Trophoblast cell (in vitro differentiated cells and primary cell): ENCODE results near the gene RBP3.

Experiments
- DNase-seq, 2 donors: peaks; one replicate each; pipeline ENCODE4 v3.0.0-alpha.2; 2016
- H2AFZ ChIP-seq: 2 replicates; pipeline ENCODE4 v1.6.1; 2013; ENCODE audit warnings: low read length, moderate library complexity, mild to moderate bottlenecking; ENCODE audit not compliant: insufficient read depth, poor library complexity
- H2AK5ac ChIP-seq: 2 replicates; pipeline ENCODE4 v1.6.1; 2013; ENCODE audit warnings: mild to moderate bottlenecking, low read length
- H2BK120ac ChIP-seq: 2 replicates; pipeline ENCODE4 v1.6.1; 2013; ENCODE audit warnings: low read length, mild to moderate bottlenecking, moderate library complexity; ENCODE audit not compliant: insufficient read depth, poor library complexity
- H2BK12ac ChIP-seq: 2 replicates; pipeline ENCODE4 v1.6.1; 2013; ENCODE audit warnings: mild to moderate bottlenecking, low read length, moderate library complexity
- H2BK5ac ChIP-seq: 2 replicates; pipeline ENCODE4 v1.6.1; 2013; ENCODE audit warnings: low read length, low read depth, moderate library complexity, mild to moderate bottlenecking; ENCODE audit not compliant: poor library complexity
- H3K14ac ChIP-seq: 2 replicates; pipeline ENCODE4 v1.6.1; 2013; ENCODE audit warnings: mild to moderate bottlenecking, low read length
- H3K18ac ChIP-seq: 2 replicates; pipeline ENCODE4 v1.6.1; 2013; ENCODE audit warnings: mild to moderate bottlenecking, low read length
- H3K23ac ChIP-seq: 2 replicates; pipeline ENCODE4 v1.6.1; 2013; ENCODE audit warnings: low read length
- H3K27ac ChIP-seq: 2 replicates; pipeline ENCODE4 v1.5.1; 2013; ENCODE audit warnings: low read depth, mild to moderate bottlenecking, inconsistent platforms, low read length, moderate library complexity
- H3K27me3 ChIP-seq: 2 replicates; pipeline ENCODE4 v1.6.1; 2013; ENCODE audit warnings: inconsistent platforms, mild to moderate bottlenecking, low read length, moderate library complexity; ENCODE audit not compliant: insufficient read depth
- H3K36me3 ChIP-seq, 2 experiments: 1 replicate in 1 of 2; 2 replicates in 1 of 2; pipeline ENCODE4 v1.6.1; 2013; ENCODE audit warnings: low read length in 2 of 2, mild to moderate bottlenecking in 2 of 2, moderate library complexity in 1 of 2; ENCODE audit not compliant: insufficient read depth in 2 of 2, control insufficient read depth in 1 of 2
- H3K4ac ChIP-seq: 2 replicates; pipeline ENCODE4 v1.6.1; 2013; ENCODE audit warnings: low read depth, mild to moderate bottlenecking, low read length, moderate library complexity
- H3K4me1 ChIP-seq, 2 experiments: 1 replicate in 1 of 2; 2 replicates in 1 of 2; pipeline ENCODE4 v1.6.1; 2013; ENCODE audit warnings: low read length in 2 of 2, mild to moderate bottlenecking in 2 of 2, moderate library complexity in 1 of 2; ENCODE audit not compliant: insufficient read depth in 2 of 2, control insufficient read depth in 1 of 2
- H3K4me2 ChIP-seq: 2 replicates; pipeline ENCODE4 v1.6.1; 2013; ENCODE audit warnings: inconsistent platforms, mild to moderate bottlenecking, low read length, moderate library complexity
- H3K4me3 ChIP-seq: 2 replicates; pipeline ENCODE4 v1.5.1; 2013; ENCODE audit warnings: mild to moderate bottlenecking, low read depth, low read length, inconsistent platforms
- H3K79me1 ChIP-seq: one replicate; pipeline ENCODE4 v1.6.1; 2013; ENCODE audit warnings: low read length
- H3K79me2 ChIP-seq: 2 replicates; pipeline ENCODE4 v1.6.1; 2013; ENCODE audit warnings: low read length, mild to moderate bottlenecking; ENCODE audit not compliant: control insufficient read depth, insufficient read depth, poor library complexity
- H3K9ac ChIP-seq: 2 replicates; pipeline ENCODE4 v1.6.1; 2013; ENCODE audit warnings: mild to moderate bottlenecking, low read length
- H3K9me3 ChIP-seq: 2 replicates; pipeline ENCODE4 v1.6.1; 2013; ENCODE audit warnings: low read depth, mild to moderate bottlenecking, control low read depth, inconsistent platforms, low read length; ENCODE audit not compliant: insufficient read depth
- H4K12ac ChIP-seq: 2 replicates; pipeline ENCODE4 v1.6.1; 2013; ENCODE audit warnings: low read depth, mild to moderate bottlenecking, low read length, moderate library complexity
- H4K8ac ChIP-seq: 2 replicates; pipeline ENCODE4 v1.6.1; 2013; ENCODE audit warnings: low read depth, mild to moderate bottlenecking, low read length, moderate library complexity
- H4K91ac ChIP-seq: one replicate; pipeline ENCODE4 v1.6.1; 2013; ENCODE audit warnings: low read depth, mild to moderate bottlenecking, low read length, moderate library complexity
- WGBS: extraction: QIAGEN DNeasy Blood & Tissue Kit; methylation state at CpG from one replicate; pipeline ENCODE4 v1.1.7; 2013; ENCODE audit warnings: missing lambda C conversion rate; ENCODE audit not compliant: insufficient read length, insufficient coverage; ENCODE audit errors: extremely low coverage; 5-methylcytosine and 5-hydroxymethylcytosine counted together

RBP3 gene

DNA sequence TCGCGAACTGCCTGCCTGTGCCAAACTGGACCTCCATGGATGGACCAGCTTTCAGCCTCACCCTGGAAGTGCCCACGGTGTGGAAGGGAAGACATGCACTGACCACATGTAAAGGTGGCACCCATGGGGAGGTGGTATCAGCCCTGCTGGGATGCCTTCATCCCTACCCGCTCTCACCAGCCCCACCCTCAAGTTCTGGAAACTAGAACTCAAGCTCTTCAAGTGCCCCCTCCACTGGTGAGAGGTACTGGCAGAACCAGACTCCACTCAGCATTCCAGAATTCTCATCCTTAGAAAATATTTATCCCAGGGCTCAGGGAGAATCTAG is 30.0 kb downstream of the RBP3 start:
- H2AK5ac ChIP-seq: no peak overlapping the region
- no peaks in the 10 kb centered on the region for H3K36me3 ChIP-seq
- no peak overlapping the region for H3K4ac ChIP-seq
- H4K91ac ChIP-seq: no peak overlapping the region
- no peak overlapping the region for H2BK12ac ChIP-seq
- H3K23ac ChIP-seq: no peak overlapping the region
- H4K12ac ChIP-seq: no peak overlapping the region
- H3K9ac ChIP-seq: no peak overlapping the region
- H3K14ac ChIP-seq: no peak overlapping the region
- WGBS: no CpG with 5 or more reads among the region's 4 CpGs
- H4K8ac ChIP-seq: no peak overlapping the region
- H2BK5ac ChIP-seq: no peak overlapping the region
- H3K4me2 ChIP-seq: no peak overlapping the region
- H3K79me1 ChIP-seq: no peaks in the 10 kb centered on the region
- DNase-seq: no peak
- H3K79me2 ChIP-seq: no peaks in the 10 kb centered on the region
- no peak overlapping the region for H3K27ac ChIP-seq
- H2BK120ac ChIP-seq: no peak overlapping the region
- H3K27me3 ChIP-seq: no peaks in the 10 kb centered on the region
- H3K9me3 ChIP-seq: peaks cover 1% of the 10 kb centered on the region
- H3K4me3 ChIP-seq: no peak overlapping the region
- no peak overlapping the region for H2AFZ ChIP-seq
- no peaks in the 10 kb centered on the region for H3K4me1 ChIP-seq
- no peak overlapping the region for H3K18ac ChIP-seq

DNA sequence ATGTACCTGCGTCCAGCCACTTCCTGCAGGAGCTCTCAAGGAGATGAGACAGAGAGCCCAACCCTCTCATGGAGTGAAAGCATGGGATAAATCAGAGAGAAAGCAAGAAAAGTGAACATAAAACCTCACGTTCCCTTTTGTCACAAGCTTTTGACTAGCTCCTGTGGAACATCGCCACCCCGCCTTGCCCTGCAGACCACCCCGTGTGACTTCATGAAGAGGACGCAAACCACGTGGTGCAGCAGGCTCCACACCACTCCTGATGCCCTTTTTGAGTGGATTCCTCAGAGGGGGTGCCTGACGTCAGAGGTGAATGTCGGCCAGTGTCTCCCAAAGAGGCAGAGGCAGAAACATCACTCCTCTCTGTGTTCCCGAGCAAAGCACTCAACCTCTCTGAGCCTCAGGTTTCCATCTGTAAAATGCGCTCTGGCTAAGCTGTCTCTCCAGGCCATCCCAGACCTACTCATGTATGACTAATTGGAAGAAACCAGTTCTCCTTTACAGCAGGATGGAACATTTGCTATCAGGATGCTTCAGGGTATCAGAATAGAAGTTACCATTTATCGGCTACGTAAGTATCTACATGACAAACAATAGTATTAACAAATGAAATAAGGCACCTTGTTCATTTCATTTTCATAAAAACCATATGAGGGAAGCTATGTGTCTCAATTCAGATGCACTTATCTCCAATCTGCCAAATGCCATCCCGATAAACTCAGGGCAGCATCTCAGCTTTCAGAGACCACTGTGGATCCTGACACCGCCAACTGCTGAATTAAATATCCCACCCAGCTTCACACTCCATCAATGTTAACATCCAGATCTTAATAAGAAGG is 30.7 kb downstream of the RBP3 start:
- H3K36me3 ChIP-seq: no peaks in the 10 kb centered on the region
- H2BK12ac ChIP-seq: no peak overlapping the region
- peaks cover 1% of the 10 kb centered on the region for H3K9me3 ChIP-seq
- no peaks in the 10 kb centered on the region for H3K4me1 ChIP-seq
- H4K91ac ChIP-seq: no peak overlapping the region
- H3K79me2 ChIP-seq: no peaks in the 10 kb centered on the region
- no peak overlapping the region for H3K4ac ChIP-seq
- H3K27ac ChIP-seq: no peak overlapping the region
- no peak overlapping the region for H3K9ac ChIP-seq
- H2AFZ ChIP-seq: no peak overlapping the region
- no peak for DNase-seq
- H2BK5ac ChIP-seq: no peak overlapping the region
- H2AK5ac ChIP-seq: no peak overlapping the region
- WGBS: no CpG with 5 or more reads among the region's 15 CpGs
- H3K23ac ChIP-seq: no peak overlapping the region
- no peak overlapping the region for H4K12ac ChIP-seq
- H3K18ac ChIP-seq: no peak overlapping the region
- H3K79me1 ChIP-seq: no peaks in the 10 kb centered on the region
- no peak overlapping the region for H2BK120ac ChIP-seq
- H4K8ac ChIP-seq: no peak overlapping the region
- no peak overlapping the region for H3K4me2 ChIP-seq
- no peak overlapping the region for H3K14ac ChIP-seq
- H3K27me3 ChIP-seq: no peaks in the 10 kb centered on the region
- H3K4me3 ChIP-seq: no peak overlapping the region

DNA sequence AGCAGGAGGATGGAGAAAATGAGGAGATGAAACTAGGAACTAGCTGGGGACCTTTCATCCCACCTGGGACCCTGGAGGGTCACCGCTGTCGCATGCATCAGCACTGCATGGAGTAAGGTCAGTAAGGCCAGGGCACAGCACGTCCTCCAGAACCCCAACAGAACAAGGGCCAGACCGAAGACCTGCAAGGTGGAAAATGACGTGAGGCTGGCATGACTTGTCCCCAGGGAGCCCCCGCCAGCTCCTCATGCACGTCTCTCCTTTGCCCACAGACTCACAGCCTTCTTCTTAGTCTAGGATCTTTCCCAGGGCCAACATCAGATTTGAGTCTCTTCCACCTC is 31.3 kb downstream of the RBP3 start:
- Histone ChIP-seq H3K14ac (no peak overlapping the region), H4K12ac (no peak overlapping the region), H3K4me3 (no peak overlapping the region), H3K18ac (no peak overlapping the region), H3K4me1 (no peaks in the 10 kb centered on the region), H3K27ac (no peak overlapping the region), H3K79me2 (peaks cover under 1% of the 10 kb centered on the region), H3K23ac (no peak overlapping the region), H4K91ac (no peak overlapping the region), H3K9me3 (peaks cover 1% of the 10 kb centered on the region), H4K8ac (no peak overlapping the region), H3K36me3 (no peaks in the 10 kb centered on the region), H2AK5ac (no peak overlapping the region), H2BK120ac (no peak overlapping the region), H2BK12ac (no peak overlapping the region), H3K27me3 (no peaks in the 10 kb centered on the region), H3K4ac (no peak overlapping the region), H3K9ac (no peak overlapping the region), H2AFZ (no peak overlapping the region), H2BK5ac (no peak overlapping the region), H3K4me2 (no peak overlapping the region), H3K79me1 (peaks cover 2% of the 10 kb centered on the region)
- DNase-seq: no peak
- WGBS: no CpG with 5 or more reads among the region's 7 CpGs

DNA sequence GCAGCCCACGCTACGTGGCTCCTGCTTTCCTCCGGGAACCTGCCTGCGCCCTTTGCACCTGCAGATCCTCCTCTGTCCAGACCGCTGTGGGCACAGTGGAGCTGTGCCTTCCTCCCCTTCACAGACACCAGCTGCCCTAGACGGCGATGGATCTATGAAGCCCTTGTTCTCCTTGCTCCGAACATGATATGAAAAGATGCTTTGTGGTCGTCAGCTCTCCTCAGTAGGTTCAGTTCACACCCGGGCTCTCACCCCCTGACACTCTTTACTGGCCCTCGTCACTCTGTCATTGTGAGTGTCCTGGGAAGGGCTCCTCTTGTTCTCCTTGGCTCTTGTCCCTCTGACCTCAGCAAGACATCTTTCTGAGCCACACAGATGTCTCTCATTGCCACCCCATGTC is 31.7 kb downstream of the RBP3 start:
- WGBS: no CpG with 5 or more reads among the region's 11 CpGs
- no peak overlapping the region for H3K9ac ChIP-seq
- H3K4me3 ChIP-seq: no peak overlapping the region
- peaks cover 5% of the 10 kb centered on the region for H3K79me1 ChIP-seq
- peaks cover 1% of the 10 kb centered on the region for H3K9me3 ChIP-seq
- no peak overlapping the region for H3K4me2 ChIP-seq
- H3K79me2 ChIP-seq: peaks cover 4% of the 10 kb centered on the region
- no peaks in the 10 kb centered on the region for H3K27me3 ChIP-seq
- no peak overlapping the region for H3K18ac ChIP-seq
- H2BK120ac ChIP-seq: no peak overlapping the region
- no peaks in the 10 kb centered on the region for H3K36me3 ChIP-seq
- no peak overlapping the region for H2BK12ac ChIP-seq
- H4K8ac ChIP-seq: no peak overlapping the region
- H2AK5ac ChIP-seq: no peak overlapping the region
- no peak for DNase-seq
- no peak overlapping the region for H2BK5ac ChIP-seq
- no peak overlapping the region for H3K23ac ChIP-seq
- H2AFZ ChIP-seq: no peak overlapping the region
- H3K27ac ChIP-seq: no peak overlapping the region
- H3K4me1 ChIP-seq: no peaks in the 10 kb centered on the region
- no peak overlapping the region for H3K4ac ChIP-seq
- no peak overlapping the region for H4K91ac ChIP-seq
- H3K14ac ChIP-seq: no peak overlapping the region
- no peak overlapping the region for H4K12ac ChIP-seq
